GM12892 (cell line): ENCODE data around the gene LAMA2.

Experiments
- POLR2A ChIP-seq: IDR thresholded peaks from 2 replicates; pipeline ENCODE4 v1.6.1; 2011; ENCODE audit warnings: low read depth, low read length, control low read depth
- POLR2AphosphoS5 ChIP-seq: IDR thresholded peaks from 2 replicates; pipeline ENCODE4 v1.6.1; 2011; ENCODE audit warnings: low read depth, low read length, control low read depth
- TAF1 ChIP-seq: IDR thresholded peaks from 2 replicates; pipeline ENCODE4 v1.6.1; 2011; ENCODE audit warnings: low read depth, mild to moderate bottlenecking, control low read depth, low read length, borderline replicate concordance

DNA sequence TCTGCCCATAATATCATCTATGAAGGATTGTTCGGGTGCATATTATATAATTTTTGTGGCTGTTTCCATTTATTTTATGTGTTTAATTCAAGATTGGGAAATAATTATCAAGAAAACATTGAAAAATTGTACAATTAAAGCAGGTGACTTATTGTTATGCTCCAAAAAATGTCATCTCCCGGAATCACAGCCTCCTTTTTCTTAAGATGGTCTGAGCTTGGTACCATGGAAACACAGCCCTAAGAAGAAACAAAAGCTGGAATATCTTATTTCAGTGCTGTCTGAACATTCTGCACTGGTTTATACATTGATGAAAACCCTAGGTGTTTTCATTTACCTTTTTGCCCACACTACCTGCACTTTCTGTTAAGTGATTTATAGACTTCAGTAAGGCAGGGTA lies 459.9 kb downstream of the LAMA2 start:
- TF ChIP-seq POLR2AphosphoS5 (no peak), POLR2A (no peak), TAF1 (no peak)
